HG02981 (cell line): ENCODE results near the gene CEMIP2.
"Not testable (repeated sequence)": the region's sequence is repeated elsewhere in the genome, so short reads cannot be mapped to it uniquely, and the experiment has no call there.

Experiments used
- ATAC-seq: cut with Tn5 transposase; IDR thresholded peaks from one replicate; pipeline ENCODE4 v1.9.1; 2021; ENCODE audit warnings: mild to moderate bottlenecking, moderate library complexity; ENCODE audit not compliant: unreplicated experiment

Gene CEMIP2

DNA sequence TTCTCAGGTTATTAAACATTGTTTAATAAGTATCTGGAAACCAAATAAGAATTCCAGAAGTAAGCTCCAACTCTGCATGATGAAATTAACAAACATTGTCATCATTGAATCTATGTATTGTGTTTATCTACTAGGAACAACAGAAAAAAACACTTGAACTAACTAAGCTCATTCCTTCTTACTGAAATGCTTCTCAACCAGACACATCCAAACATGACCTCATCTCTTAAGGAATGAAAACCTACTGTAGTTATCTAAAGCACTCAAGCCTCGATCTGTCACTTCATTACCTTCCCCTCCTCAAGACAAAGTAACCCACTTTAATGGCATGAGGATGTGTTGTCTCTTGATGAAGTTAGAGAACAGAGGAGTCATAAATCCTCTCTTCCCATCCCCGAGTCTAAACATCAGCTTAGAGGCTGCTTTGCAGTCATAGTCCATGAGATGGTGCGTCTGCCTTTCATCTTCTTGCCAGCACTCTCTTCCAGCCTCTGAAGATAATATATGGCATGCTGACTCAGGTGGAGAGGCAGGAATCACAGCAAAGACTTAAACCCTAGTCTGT is 86.5 kb downstream of the CEMIP2 start:
- no peak for ATAC-seq

DNA sequence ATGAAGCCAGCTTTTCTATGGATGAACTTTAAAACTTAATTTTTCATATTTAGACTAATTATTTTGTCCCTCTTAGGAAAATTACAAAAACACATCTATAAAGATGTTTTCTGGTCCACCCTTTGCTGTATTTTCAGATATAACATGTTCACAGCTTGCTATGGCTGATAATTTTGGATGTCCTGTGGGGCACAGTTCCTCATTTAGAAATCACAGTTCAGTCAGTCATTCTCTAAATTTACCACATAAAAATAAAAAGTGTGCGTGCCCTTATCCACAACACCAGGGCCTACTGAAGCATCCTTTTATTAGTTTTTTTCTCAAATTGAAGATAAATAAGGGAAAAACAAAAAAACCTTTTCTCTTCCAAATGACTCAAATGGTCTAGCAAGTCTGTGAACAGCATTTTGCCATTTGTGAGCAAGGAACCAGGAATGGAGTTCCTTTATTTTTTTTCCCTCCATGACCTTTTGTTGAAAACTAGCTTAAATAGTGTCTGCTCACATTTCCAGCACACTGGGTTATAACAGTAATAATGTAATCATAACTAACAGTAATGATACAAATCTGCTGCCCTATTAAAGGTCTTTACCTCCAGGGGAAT is 87.1 kb downstream of the CEMIP2 start:
- peak; percentile 43 for ATAC-seq

- ATAC-seq: peak; percentile 53
These were observed 87.9 kb downstream of the CEMIP2 start for GRCh38 chr9:71680189-71680980.

DNA sequence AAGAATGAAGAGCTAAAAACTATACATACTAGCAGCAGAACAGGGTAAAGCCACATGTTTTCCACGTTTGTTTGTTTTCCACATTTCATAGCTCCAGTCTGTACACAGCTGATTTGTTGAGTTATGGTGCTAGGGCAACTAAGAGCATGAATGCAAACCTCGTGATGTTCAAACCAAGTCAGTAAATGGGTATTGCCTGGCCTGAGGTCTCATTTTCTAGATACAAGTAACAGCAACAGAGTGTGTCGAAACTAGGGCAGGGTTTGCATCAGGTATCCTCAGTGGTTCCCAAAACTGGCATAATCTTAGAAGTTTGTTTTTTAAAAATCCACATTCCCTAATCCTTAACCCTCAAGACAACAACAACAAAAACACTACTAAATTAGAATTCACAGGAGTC is 89.3 kb downstream of the CEMIP2 start:
- ATAC-seq: no peak

DNA sequence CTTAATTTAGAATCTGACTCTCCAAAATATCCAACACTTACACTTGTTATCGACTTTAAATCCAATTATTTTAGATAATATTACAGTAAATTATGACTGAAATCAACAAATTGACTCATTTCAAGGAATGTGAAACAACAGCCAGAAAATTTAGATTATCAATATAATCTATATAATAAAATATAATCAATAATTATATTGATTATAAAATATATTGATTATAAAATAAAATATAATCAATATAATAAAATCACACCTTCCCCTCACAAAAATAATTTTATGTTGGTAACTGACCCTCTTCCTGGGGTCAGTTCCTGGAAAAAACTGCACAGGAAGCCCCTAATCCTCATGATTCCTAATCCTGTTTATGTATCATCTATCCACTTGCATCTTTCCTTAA is 91.1 kb downstream of the CEMIP2 start:
- no peak for ATAC-seq

- no peak for ATAC-seq
These were observed 91.9 kb downstream of the CEMIP2 start for GRCh38 chr9:71676460-71676859.

DNA sequence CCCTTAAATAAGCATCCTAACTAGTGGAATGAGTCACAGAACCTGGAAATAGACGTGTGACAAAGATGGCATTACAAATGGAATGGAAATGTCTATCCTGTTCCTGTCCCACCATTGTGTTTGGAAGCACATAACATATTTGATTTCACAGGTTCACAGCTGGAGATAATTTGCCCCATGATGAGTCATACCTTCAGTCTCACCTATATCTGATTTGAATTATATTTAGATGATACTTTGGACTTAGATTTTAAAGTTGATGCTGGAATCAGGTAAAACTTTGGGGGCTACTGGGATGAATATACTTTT is 92.5 kb downstream of the CEMIP2 start:
- ATAC-seq: no peak

DNA sequence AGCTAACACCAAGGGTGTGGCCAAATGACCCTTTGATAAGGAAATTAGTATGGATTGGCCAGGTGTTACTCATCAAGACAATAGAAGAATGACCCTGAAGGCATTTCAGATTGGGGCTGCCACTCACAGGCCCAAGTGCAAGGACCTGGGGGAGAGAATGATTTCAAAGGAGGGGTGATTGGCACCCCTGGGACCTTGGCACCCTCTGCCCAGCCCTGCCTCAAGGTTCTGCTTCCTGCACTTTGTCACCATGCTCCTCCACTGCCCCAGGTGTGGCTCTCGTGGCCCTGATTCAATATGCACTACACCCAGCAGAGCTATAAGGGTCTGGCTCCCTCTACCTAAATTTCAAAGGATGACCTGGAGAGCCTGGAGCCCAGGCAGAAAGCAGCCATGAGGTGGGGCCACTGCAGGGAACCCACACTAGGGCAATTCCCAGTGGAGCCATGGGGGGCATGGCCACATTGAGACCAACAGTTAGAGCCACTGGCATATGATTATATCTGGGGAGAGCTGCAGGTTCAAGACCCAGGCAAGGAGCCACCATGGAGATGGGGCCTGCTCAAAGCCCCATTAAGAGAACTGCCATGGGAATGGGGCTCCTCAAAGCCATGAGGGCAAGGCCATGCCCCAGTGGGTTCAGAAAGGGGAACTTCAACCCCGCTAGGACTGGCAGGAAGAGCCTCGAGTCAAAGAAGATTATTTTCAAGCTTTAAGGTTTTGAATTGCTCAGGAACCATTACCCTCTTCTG is 93.0 kb downstream of the CEMIP2 start:
- ATAC-seq: no peak

DNA sequence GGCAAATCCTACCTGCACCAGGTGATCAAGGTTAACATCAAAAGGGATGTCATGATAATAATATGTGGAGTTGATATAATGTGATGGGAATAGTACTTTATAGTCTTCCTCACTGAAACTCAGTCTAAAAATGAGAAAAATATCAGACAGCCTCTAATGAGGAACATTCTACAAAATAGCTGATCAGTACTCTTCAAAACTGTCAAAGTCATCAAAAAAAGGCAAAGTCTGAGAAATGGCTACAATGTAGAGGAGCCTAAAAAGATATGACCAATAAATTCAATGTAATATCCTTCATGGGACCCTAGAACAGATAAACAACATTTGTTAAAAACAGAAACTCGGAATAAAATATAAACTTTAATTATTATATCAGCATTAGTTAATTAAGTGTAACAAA is 95.7 kb downstream of the CEMIP2 start:
- no peak for ATAC-seq

DNA sequence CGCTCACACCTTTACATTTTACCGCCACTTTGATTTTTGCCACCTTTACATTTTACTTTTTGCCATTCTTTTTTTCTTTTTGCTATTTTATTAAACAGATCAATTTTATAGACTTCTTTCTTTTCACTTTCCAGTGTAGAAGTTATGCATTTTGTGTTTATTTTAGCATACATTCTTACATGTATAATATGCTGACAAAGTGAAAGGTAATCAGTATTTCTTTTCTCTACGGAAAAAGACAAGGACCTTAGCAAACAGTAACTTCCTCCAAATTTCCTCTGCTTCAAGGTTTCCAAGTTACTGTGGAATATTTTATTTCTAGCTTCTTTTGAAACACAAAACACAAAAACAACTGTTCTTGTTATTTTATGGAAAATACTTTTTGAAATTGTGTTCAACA is 97.0 kb downstream of the CEMIP2 start:
- ATAC-seq: no peak

- peak; percentile 54 for ATAC-seq
These were observed 98.2 kb downstream of the CEMIP2 start for GRCh38 chr9:71670121-71670520.

DNA sequence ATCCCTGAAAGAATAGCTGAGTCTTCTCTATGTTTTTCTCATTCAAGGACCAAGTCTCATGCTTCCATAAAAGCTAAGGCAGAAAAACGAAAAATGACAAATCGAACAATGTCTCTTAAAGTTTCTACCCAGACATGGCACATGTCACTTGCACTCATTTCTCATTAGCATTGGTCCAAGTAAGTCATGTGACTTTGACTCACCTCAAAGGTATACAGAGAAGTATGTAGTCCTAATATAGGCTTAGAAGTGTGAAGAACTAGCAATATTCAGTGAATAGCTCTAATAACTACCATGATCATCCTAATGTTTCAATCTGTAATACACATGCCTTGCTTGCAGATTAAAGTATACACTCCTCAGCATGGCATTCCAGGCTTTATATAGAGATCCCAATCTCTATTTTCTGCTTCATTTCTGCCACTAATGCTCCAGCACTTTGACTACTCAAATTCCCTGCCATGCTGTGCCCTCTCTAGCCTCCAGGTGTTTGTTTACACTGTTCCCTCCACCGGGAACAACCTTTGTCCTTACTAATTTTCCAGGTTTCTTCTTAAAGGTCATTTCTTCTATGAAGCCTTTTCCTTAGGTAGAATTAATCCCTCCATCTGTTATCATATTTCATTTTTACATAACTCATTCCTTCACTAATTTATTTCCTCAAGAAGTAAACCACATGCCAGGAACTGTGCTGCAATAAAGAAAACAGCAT is 98.9 kb downstream of the CEMIP2 start:
- no peak for ATAC-seq

- ATAC-seq: no peak
These were observed 99.6 kb downstream of the CEMIP2 start for GRCh38 chr9:71668717-71669116.

DNA sequence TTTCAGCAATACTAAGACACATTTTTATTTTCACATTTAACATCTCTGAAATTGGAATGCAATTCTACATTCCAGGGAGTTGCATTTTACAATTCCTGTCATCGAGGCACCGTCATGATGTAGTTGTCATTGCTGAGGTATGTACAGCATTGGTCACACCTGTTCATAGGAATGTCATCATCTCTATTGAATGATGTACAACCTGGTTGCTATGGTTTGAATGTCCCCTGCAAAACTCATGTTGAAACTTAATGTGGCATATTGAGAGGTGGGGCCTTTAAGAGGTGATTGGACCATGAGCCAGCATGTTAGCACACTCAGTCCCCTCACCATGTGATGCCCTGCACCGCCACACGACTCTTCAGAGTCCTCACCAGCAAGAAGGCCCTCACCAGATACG is 103.1 kb downstream of the CEMIP2 start:
- ATAC-seq: no peak

DNA sequence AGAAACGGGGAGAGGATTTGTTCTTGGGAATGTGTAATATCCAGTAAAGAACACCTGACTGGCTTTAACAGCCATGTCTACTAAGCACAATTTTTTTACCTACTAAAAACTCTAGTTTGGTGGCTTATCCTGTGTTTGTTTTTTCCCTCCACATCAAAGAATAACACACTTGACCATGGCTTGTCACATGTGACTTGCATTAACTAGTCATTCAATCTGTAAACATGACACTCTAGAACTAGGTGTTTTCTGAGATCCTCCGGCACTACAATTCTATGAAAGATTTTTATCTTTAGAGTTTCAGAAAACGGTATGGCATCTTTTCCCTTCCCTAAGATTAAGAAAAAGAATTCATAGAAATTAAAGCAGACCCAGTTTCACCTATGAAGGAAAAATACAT is 103.7 kb downstream of the CEMIP2 start:
- ATAC-seq: no peak

- ATAC-seq: no peak
These were observed 104.3 kb downstream of the CEMIP2 start for GRCh38 chr9:71663931-71664459.

DNA sequence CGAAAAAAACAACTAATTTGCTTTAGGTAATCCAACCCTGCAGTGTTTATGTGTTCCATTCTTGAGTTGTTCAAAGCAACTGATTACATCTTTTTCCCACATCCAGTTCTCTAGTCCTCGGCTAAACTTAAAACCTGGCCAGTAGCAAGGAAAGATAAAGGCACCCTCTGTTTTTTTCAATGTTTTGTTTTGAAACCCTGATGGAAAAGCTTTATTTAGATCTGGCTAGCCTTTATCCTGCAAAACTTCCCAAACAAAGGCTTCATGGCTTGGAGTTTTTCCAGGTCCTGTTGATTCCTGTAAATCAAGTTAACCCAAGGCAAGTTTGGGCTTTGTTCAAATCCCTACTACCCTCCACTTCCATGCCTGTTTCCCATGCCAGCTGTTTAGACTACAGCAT is 105.1 kb downstream of the CEMIP2 start:
- ATAC-seq: no peak

DNA sequence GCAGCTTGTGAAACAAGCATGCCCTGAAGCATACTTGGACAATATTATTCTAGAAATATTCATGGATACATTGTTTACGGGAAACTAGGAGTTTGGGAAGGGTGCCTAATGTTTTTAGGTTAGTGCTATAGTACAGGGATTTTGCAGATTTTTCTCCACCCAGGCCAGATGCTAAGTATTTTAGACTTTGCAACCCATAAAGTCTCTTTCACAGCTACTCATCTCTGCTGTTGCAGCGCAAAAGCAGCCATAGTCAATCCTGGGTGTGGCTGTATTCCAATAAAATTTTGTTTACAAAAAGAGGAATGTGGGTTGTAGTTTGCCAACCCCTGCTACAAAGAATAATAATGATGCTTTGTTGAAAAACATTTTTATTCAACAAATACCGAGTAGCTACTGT is 106.2 kb downstream of the CEMIP2 start:
- ATAC-seq: no peak

GRCh38 chr9:71657276-71657675 is 111.0 kb downstream of the CEMIP2 start:
- not testable (repeated sequence) for ATAC-seq

DNA sequence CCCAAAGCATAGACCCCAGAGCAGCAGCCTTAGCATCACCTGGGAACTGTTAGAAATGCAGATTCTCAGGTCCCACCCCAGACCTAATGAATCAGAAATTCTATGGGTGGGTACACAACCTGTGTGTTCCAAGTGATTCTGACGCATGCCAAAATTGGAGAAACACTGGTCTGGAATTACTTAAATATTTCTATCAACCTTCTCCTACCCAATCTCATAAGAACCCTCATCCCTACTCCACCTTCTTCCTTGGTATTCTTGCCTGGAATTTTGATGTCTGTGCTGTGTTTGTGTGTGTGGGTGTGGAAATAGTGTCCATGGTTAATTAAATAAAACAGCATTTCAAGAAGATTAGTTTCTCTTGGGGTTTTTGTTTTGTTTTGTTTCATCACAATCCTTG is 111.8 kb downstream of the CEMIP2 start:
- no peak for ATAC-seq

GRCh38 chr9:71655778-71656177 is 112.5 kb downstream of the CEMIP2 start:
- no peak for ATAC-seq
